Heart left ventricle (tissue), 13 donors: ENCODE data around the gene RCC2.

Experiments
- POLR2A ChIP-seq, 2 donors: fragments of 450-650 bp; IDR thresholded peaks; one replicate each; pipeline ENCODE4 v1.6.1; 2017; ENCODE audit warnings: antibody characterized with exemption in 2 of 2, mild to moderate bottlenecking in 2 of 2, moderate library complexity in 2 of 2
- TF ChIP-seq, protein P1 (sequence below), 12 donors: fragments of 200-600 bp; sonication (generic) in 4 of 12; IDR thresholded peaks; one replicate each; pipeline versions ENCODE4 v1.5.0 to v1.8.0; 2018 to 2022; ENCODE audit warnings: antibody characterized with exemption in 12 of 12, mild to moderate bottlenecking in 5 of 12
- donor health status: ischemic (EF 13 %, LVEDD 7.1; RV severe dilation, severe dysfunction).
- donor health status: DM: no; HTN: yes; CAD: no.
- donor health status: DM: no; HTN: no; CAD: no.
- donor health status: ischemic (EF 25% LVEDD 6.9; RV normal size, moderate dysfunction).
- donor health status: ischemic (EF 25% LVEDD 5.7; RV mildly dilated, moderate dysfunction).
- donor health status: ischemic (EF 35%, LVEDD 5.7; RV mildly dilated, moderate dysfunction).
- donor health status: nonischemic (EF 11% LVEDD 7.7; RV severe dilation, severe dysfunction).
- donor health status: DM: yes; HTN: yes; CAD: no.
- donor health status: PGD.
- donor health status: ischemic (EF 29% LVEDD 5.4; RV normal size, mild dysfunction).
- donor health status: nonischemic (EF 23%, LVEDD 6.1; RV moderate dilation, normal function).

- TF ChIP-seq, protein P1, sequence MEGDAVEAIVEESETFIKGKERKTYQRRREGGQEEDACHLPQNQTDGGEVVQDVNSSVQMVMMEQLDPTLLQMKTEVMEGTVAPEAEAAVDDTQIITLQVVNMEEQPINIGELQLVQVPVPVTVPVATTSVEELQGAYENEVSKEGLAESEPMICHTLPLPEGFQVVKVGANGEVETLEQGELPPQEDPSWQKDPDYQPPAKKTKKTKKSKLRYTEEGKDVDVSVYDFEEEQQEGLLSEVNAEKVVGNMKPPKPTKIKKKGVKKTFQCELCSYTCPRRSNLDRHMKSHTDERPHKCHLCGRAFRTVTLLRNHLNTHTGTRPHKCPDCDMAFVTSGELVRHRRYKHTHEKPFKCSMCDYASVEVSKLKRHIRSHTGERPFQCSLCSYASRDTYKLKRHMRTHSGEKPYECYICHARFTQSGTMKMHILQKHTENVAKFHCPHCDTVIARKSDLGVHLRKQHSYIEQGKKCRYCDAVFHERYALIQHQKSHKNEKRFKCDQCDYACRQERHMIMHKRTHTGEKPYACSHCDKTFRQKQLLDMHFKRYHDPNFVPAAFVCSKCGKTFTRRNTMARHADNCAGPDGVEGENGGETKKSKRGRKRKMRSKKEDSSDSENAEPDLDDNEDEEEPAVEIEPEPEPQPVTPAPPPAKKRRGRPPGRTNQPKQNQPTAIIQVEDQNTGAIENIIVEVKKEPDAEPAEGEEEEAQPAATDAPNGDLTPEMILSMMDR (IDR thresholded peaks at IDR 0.05): no peak
- TF ChIP-seq POLR2A (IDR thresholded peaks at IDR 0.05): no peak
Observed at GRCh38 chr1:17475752-17476151, 36.3 kb upstream of the RCC2 start.
